Adipocyte (in vitro differentiated cells): ENCODE measurements around the gene TTC38.

Experiments used
- DNase-seq: peaks from one replicate; pipeline ENCODE4 v3.0.0-alpha.2; 2015; ENCODE audit warnings: low read depth
- H3K27me3 ChIP-seq: replicated peaks from 2 replicates; pipeline ENCODE4 v1.7.0; 2013; ENCODE audit warnings: mild to moderate bottlenecking, low read length, moderate library complexity; ENCODE audit not compliant: control insufficient read depth, insufficient read depth
- H3K36me3 ChIP-seq: 2 replicates; pipeline ENCODE4 v1.7.0; 2013; ENCODE audit warnings: low read length, mild to moderate bottlenecking, moderate library complexity; ENCODE audit not compliant: control insufficient read depth, insufficient read depth, severe bottlenecking
- H3K4me1 ChIP-seq: 2 replicates; pipeline ENCODE4 v1.7.0; 2013; ENCODE audit warnings: mild to moderate bottlenecking, low read length, moderate library complexity; ENCODE audit not compliant: control insufficient read depth, insufficient read depth
- H3K4me3 ChIP-seq: 2 replicates; pipeline ENCODE4 v1.7.0; 2013; ENCODE audit warnings: mild to moderate bottlenecking, low read length, moderate library complexity
- H3K9ac ChIP-seq: 2 replicates; pipeline ENCODE4 v1.7.0; 2013; ENCODE audit warnings: mild to moderate bottlenecking, low read length, moderate library complexity
- H3K9me3 ChIP-seq: 2 replicates; pipeline ENCODE4 v1.7.0; 2013; ENCODE audit warnings: mild to moderate bottlenecking, low read length, moderate library complexity; ENCODE audit not compliant: control insufficient read depth

TTC38 gene

GRCh38 chr22:46237453-46238124 is 30.2 kb upstream of the TTC38 start:
- H3K27me3 ChIP-seq = no peaks in the 10 kb centered on the region
- H3K9ac ChIP-seq = no peak overlapping the region
- no peak overlapping the region for H3K4me3 ChIP-seq
- peaks cover 58% of the 10 kb centered on the region for H3K36me3 ChIP-seq
- no peaks in the 10 kb centered on the region for H3K9me3 ChIP-seq
- H3K4me1 ChIP-seq = peaks cover 6% of the 10 kb centered on the region
- DNase-seq = no peak

GRCh38 chr22:46238541-46238940 is 29.3 kb upstream of the TTC38 start:
- Histone ChIP-seq H3K36me3 (peaks cover 58% of the 10 kb centered on the region), H3K27me3 (no peaks in the 10 kb centered on the region), H3K9me3 (no peaks in the 10 kb centered on the region), H3K9ac (no peak overlapping the region), H3K4me1 (peaks cover 9% of the 10 kb centered on the region), H3K4me3 (no peak overlapping the region)
- no peak for DNase-seq

GRCh38 chr22:46239261-46240048 is 28.4 kb upstream of the TTC38 start:
- no peak overlapping the region for H3K9ac ChIP-seq
- no peak overlapping the region for H3K4me3 ChIP-seq
- DNase-seq = no peak
- H3K9me3 ChIP-seq = no peaks in the 10 kb centered on the region
- peaks cover 9% of the 10 kb centered on the region for H3K4me1 ChIP-seq
- H3K36me3 ChIP-seq = peaks cover 65% of the 10 kb centered on the region
- H3K27me3 ChIP-seq = no peaks in the 10 kb centered on the region

DNA sequence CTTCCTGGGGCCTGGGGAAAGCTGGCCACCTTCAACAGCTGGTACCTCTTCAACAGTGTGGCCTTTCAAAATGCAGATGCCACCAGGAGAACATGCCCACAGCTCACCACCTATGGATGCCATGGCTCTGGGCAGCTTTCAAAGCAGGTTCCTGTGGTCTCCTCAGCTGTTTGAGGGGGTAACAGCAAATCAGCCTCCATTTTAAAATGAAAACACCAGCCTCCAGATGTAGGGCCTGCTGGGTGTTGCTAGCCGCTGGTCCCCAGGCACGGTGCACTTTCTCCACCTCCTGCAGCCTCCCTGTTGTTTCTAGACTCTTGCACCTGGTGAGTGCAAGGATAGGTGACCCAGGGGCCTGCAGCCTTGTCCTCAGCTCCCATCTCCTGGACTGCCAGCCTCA is 27.7 kb upstream of the TTC38 start:
- H3K4me1 ChIP-seq = peaks cover 9% of the 10 kb centered on the region
- no peak overlapping the region for H3K4me3 ChIP-seq
- H3K9ac ChIP-seq = no peak overlapping the region
- no peaks in the 10 kb centered on the region for H3K27me3 ChIP-seq
- H3K36me3 ChIP-seq = peaks cover 61% of the 10 kb centered on the region
- DNase-seq = no peak
- H3K9me3 ChIP-seq = no peaks in the 10 kb centered on the region

- Histone ChIP-seq H3K9ac (no peak overlapping the region), H3K36me3 (peaks cover 56% of the 10 kb centered on the region), H3K9me3 (no peaks in the 10 kb centered on the region), H3K4me3 (no peak overlapping the region), H3K4me1 (peaks cover 9% of the 10 kb centered on the region), H3K27me3 (no peaks in the 10 kb centered on the region)
- DNase-seq = no peak
Measured at GRCh38 chr22:46240506-46240905, 27.3 kb upstream of the TTC38 start.

DNA sequence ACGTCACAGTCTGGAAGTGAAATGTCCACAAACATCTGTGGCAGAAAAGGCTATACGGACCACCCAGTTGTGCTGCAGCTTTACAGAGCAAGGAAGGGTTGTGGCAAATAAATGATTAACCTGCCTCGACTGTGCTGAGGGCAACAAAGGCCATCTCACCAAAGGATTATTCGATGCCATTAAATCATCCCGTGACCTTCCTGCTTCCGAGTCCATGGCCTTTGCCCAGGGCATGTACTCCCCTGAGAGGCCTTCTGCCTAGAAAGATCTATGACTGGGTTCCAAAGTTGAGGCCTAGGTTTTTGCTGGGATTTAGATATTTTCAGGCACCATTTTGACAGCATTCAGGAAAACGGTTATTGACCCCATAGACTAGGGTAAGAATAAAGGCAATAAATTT is 26.9 kb upstream of the TTC38 start:
- peaks cover 52% of the 10 kb centered on the region for H3K36me3 ChIP-seq
- H3K4me1 ChIP-seq = peaks cover 9% of the 10 kb centered on the region
- H3K9me3 ChIP-seq = no peaks in the 10 kb centered on the region
- H3K27me3 ChIP-seq = no peaks in the 10 kb centered on the region
- no peak for DNase-seq
- no peak overlapping the region for H3K9ac ChIP-seq
- H3K4me3 ChIP-seq = no peak overlapping the region

DNA sequence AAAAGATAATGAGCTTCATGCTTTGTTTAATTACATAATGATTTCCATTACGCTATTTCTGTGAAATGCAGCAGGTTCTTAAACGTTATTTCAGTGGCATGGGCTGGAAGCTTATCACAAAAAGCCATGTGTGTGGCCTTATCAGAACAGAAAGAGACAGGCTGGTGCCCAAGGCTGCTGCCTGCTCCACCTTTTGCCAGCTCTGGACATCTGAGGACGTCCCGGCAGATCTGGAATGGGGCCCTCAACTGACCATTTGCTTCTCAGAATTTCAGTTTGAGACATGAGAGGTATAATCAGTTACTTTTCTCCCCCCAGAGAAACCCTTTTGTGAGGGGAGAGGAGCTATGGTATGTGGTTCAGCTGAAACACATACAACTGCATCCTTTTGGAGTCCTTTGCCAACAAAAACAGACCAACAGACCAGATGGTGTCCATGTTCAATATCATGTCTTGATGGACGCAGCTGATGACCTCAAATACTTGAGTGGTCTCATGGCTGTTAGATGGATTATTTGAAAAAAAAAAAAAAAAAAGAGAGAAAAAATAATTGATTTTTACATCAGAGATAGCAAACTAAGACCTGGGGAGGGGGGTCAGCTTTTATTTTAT is 26.3 kb upstream of the TTC38 start:
- Histone ChIP-seq H3K4me3 (no peak overlapping the region), H3K4me1 (peaks cover 9% of the 10 kb centered on the region), H3K27me3 (no peaks in the 10 kb centered on the region), H3K9me3 (no peaks in the 10 kb centered on the region), H3K36me3 (peaks cover 47% of the 10 kb centered on the region), H3K9ac (no peak overlapping the region)
- DNase-seq = no peak

DNA sequence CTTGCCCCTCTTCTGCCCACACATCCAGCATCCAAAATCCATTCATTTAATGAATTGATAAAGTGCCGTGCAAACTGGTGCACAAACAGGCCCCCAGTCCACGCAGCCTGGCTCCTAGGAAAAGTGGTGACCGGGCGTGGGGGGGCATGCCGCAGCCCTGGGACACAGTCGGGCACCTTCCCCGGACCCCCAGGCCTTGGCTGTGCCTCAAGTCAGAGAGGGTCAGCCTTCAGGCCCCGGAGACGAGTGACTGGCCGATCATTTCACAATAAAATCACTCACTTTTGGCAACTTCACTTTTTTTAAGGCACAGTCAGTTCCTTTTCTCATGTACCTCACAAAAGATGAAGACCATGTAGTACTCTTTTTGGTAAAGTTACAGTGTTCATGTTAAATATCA is 25.7 kb upstream of the TTC38 start:
- H3K4me1 ChIP-seq = peaks cover 9% of the 10 kb centered on the region
- H3K36me3 ChIP-seq = peaks cover 41% of the 10 kb centered on the region
- DNase-seq = no peak
- no peak overlapping the region for H3K4me3 ChIP-seq
- no peaks in the 10 kb centered on the region for H3K9me3 ChIP-seq
- H3K27me3 ChIP-seq = no peaks in the 10 kb centered on the region
- H3K9ac ChIP-seq = no peak overlapping the region

DNA sequence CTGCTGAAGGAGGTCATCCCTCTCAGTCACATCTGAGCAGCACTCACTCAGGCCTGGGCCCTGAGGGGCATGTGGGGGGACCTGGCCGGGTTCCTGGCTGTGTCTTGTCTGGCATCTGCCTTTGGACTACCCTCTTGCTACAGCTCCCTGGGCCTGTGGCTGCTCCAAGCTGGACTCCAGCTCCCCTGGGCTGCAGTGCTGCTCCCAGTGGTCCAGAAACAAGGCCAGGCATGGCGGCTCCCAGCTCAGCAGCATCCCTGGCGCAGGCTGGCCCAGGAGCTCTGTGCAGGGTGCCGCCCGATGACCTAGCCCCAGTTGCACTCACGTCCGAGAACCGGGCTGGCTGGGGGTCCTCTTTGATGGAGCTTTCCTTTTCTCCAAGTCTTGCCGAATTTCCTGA is 23.0 kb upstream of the TTC38 start:
- H3K9me3 ChIP-seq = no peaks in the 10 kb centered on the region
- no peak for DNase-seq
- no peak overlapping the region for H3K9ac ChIP-seq
- no peak overlapping the region for H3K4me3 ChIP-seq
- peaks cover 16% of the 10 kb centered on the region for H3K36me3 ChIP-seq
- no peaks in the 10 kb centered on the region for H3K27me3 ChIP-seq
- peaks cover 11% of the 10 kb centered on the region for H3K4me1 ChIP-seq

GRCh38 chr22:46245511-46245910 is 22.3 kb upstream of the TTC38 start:
- DNase-seq = no peak

GRCh38 chr22:46246178-46246577 is 21.6 kb upstream of the TTC38 start:
- DNase-seq = no peak
- peaks cover 6% of the 10 kb centered on the region for H3K36me3 ChIP-seq
- no peak overlapping the region for H3K4me3 ChIP-seq
- H3K9me3 ChIP-seq = no peaks in the 10 kb centered on the region
- no peaks in the 10 kb centered on the region for H3K27me3 ChIP-seq
- no peak overlapping the region for H3K9ac ChIP-seq
- H3K4me1 ChIP-seq = peaks cover 16% of the 10 kb centered on the region

More at GRCh38 chr22:46245511-46245910, 22.3 kb upstream of the TTC38 start:
- Histone ChIP-seq H3K4me3 (no peak overlapping the region), H3K4me1 (peaks cover 11% of the 10 kb centered on the region), H3K36me3 (peaks cover 11% of the 10 kb centered on the region), H3K27me3 (no peaks in the 10 kb centered on the region), H3K9ac (no peak overlapping the region), H3K9me3 (no peaks in the 10 kb centered on the region)
